Kidney (tissue), 14 donors: ENCODE data around the gene PEPD. TPM values are rescaled to one million over a fixed set of nuclear protein-coding genes. Genes with fewer than 3 reads are reported as not detected.
"Not testable (repeated sequence)": the region's sequence is repeated elsewhere in the genome, so short reads cannot be mapped to it uniquely, and the experiment has no call there.

Experiments
- DNase-seq, 5 donors: peaks; one replicate each; pipeline ENCODE4 v3.0.0-alpha.2; 2013 to 2020
- FAIRE-seq: peaks from 2 replicates; lab custom pipeline; 2012; peaks lifted over from hg19 to GRCh38; lab: Jason Lieb, UNC
- H3K27ac ChIP-seq, 2 donors: one replicate each; pipeline ENCODE4 v1.7.0; 2013; ENCODE audit warnings: low read depth in 2 of 2, low read length in 2 of 2, inconsistent platforms in 1 of 2
- H3K27me3 ChIP-seq: one replicate; pipeline ENCODE4 v1.7.1; 2013; ENCODE audit warnings: low read length, inconsistent platforms; ENCODE audit not compliant: control insufficient read depth, insufficient read depth
- H3K36me3 ChIP-seq, 3 donors: one replicate each; pipeline versions ENCODE4 v1.7.0 to v1.7.1; 2013; ENCODE audit warnings: low read length in 3 of 3, control low read depth in 1 of 3, inconsistent platforms in 1 of 3; ENCODE audit not compliant: insufficient read depth in 3 of 3, control insufficient read depth in 2 of 3
- H3K4me1 ChIP-seq, 3 donors: one replicate each; pipeline versions ENCODE4 v1.7.0 to v1.7.1; 2013; ENCODE audit warnings: low read length in 3 of 3, inconsistent platforms in 1 of 3, low read depth in 1 of 3; ENCODE audit not compliant: control insufficient read depth in 2 of 3, insufficient read depth in 2 of 3
- H3K4me3 ChIP-seq, 3 donors: one replicate each; pipeline versions ENCODE4 v1.7.0 to v1.8.1; 2013; ENCODE audit warnings: low read length in 3 of 3, control low read depth in 1 of 3, inconsistent platforms in 1 of 3
- H3K9ac ChIP-seq, 3 donors: one replicate each; pipeline versions ENCODE4 v1.7.0 to v1.7.1; 2013; ENCODE audit warnings: low read length in 3 of 3, control low read depth in 1 of 3, inconsistent platforms in 1 of 3
- H3K9me3 ChIP-seq, 3 donors: one replicate each; pipeline versions ENCODE4 v1.7.0 to v1.7.1; 2013; ENCODE audit warnings: low read length in 3 of 3, control low read depth in 1 of 3, inconsistent platforms in 1 of 3; ENCODE audit not compliant: control insufficient read depth in 2 of 3, insufficient read depth in 1 of 3
- intact Hi-C: fragments of 100-400 bp; cut with DNase I; formaldehyde crosslinking; loops from one replicate; pipeline ENCODE4 v1.11.1; 2022
- polyA plus RNA-seq: library from polyadenylated mRNA; stranded (reverse); fragments of 350-450 nt; fragmentation: Illumina TruSeq; extraction: RNeasy Lipid Tissue Mini Kit (QIAGEN cat#74804); gene quantifications from one replicate; pipeline ENCODE4 v1.2.3, GENCODE V29; 2014; ENCODE audit warnings: low read depth, low replicate concordance; ENCODE audit not compliant: insufficient read depth
- total RNA-seq: library from RNA; stranded (reverse); fragmentation: NEBNext Ultra II Directional; extraction: Animal tissue kit (Norgen Biotek cat#: 25700); gene quantifications from one replicate; pipeline ENCODE4 v1.2.1, GENCODE V29; 2021
- TF ChIP-seq, protein P1 (sequence below): IDR thresholded peaks from 3 replicates; pipeline ENCODE4 v1.5.1; 2012; ENCODE audit warnings: mild to moderate bottlenecking, moderate library complexity, borderline replicate concordance; ENCODE audit not compliant: insufficient read depth; ENCODE audit errors: extremely low read depth
- donor health status: control.
- donor health status: control.
- donor health status: control.
- donor health status: control.
- donor health status: control.
- donor health status: DM: yes; HTN: yes; CAD: no.
- donor health status: Normal renal cell carcinoma (clear cell type).

The PEPD gene
- total and polyA plus RNA-seq, 2 donors from 2014 or later, result 71.4 to 402 TPM

DNA sequence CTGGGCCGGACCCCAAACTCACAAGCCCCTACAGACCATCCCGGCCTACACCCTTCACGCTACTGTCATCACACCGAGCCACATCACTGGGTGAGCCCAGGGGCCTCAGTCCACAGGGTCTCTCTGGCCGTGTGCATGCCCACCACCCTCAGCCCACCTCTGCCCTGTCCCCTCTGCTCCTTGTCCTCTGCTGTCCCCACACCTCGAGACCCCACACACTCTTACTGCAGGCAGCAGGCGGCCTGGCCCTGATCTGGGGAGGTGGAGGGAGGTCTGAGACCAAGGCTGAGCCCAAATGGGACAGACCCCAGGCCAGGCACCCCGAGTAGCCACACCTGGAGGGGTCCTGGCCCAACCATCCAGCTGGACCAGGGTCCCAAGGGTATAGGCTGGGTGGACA lies 35.2 kb downstream of the PEPD start:
- Histone ChIP-seq H3K27me3 (no peaks in the 10 kb centered on the region), H3K4me1 (no peaks in the 10 kb centered on the region), H3K9me3 (no peaks in the 10 kb centered on the region), H3K4me3 (no peak overlapping the region), H3K36me3 (no peaks in the 10 kb centered on the region), H3K9ac (no peak overlapping the region), H3K27ac (no peak overlapping the region)
- intact Hi-C loops, result no loop called here
- FAIRE-seq (no peak), DNase-seq (peak in 1 of 5 donors; percentile 33)
- TF ChIP-seq, protein P1, sequence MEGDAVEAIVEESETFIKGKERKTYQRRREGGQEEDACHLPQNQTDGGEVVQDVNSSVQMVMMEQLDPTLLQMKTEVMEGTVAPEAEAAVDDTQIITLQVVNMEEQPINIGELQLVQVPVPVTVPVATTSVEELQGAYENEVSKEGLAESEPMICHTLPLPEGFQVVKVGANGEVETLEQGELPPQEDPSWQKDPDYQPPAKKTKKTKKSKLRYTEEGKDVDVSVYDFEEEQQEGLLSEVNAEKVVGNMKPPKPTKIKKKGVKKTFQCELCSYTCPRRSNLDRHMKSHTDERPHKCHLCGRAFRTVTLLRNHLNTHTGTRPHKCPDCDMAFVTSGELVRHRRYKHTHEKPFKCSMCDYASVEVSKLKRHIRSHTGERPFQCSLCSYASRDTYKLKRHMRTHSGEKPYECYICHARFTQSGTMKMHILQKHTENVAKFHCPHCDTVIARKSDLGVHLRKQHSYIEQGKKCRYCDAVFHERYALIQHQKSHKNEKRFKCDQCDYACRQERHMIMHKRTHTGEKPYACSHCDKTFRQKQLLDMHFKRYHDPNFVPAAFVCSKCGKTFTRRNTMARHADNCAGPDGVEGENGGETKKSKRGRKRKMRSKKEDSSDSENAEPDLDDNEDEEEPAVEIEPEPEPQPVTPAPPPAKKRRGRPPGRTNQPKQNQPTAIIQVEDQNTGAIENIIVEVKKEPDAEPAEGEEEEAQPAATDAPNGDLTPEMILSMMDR, result no peak

DNA sequence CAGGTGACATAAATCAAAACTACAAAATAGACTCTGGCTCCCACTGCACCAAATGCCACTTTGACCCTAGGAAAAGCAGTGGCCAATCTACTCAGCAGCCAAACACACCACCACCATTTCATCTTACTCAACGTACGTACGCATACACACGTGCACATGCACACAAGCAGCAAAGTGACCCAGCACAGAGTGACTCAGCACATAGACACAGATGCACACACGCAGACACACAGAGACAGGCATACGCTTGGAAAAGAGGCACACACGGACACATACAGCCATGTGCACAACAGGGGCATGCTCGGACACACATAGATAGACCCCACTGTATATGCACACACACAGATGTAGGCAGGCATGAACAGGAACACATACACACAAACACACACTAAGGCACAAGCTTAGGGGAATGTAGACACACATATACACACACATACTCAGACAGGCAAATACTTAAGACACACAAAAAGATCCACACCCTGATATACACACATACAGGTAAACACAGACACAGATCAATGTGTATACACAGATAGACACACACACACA lies 37.3 kb downstream of the PEPD start:
- DNase-seq (peak in 1 of 5 donors; percentile 7), FAIRE-seq (no peak)
- Histone ChIP-seq H3K27me3 (no peaks in the 10 kb centered on the region), H3K27ac (no peak overlapping the region), H3K36me3 (no peaks in the 10 kb centered on the region), H3K9ac (no peak overlapping the region), H3K4me3 (no peak overlapping the region), H3K4me1 (no peaks in the 10 kb centered on the region), H3K9me3 (no peaks in the 10 kb centered on the region)
- intact Hi-C loops, result no loop called here
- TF ChIP-seq, protein P1, result no peak

DNA sequence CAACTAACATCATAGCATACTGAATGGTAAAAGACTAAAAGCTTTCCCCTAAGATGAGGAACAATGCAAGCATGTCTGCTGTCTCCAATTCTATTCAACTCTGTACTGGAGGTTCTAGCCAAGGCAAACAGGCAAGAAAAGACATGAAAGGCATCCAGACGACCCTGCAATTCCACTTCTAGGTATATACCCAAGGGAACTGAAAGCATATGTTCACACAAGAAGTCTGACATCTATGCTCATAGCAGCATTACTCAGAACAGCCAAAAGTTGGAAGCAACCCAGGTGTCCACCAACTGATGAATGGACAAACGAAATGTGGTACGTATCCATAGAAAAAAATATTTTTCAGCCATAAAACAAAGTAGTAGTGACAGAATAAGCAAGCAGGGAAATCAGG lies 39.1 kb downstream of the PEPD start:
- DNase-seq (no peak), FAIRE-seq (no peak)
- H3K27ac ChIP-seq, result no peak overlapping the region
- no peak overlapping the region for H3K4me3 ChIP-seq
- no peaks in the 10 kb centered on the region for H3K27me3 ChIP-seq
- peaks cover 2 to 6% (median 4%) of the 10 kb centered on the region in 3 donors for H3K36me3 ChIP-seq
- no peaks in the 10 kb centered on the region for H3K9me3 ChIP-seq
- H3K4me1 ChIP-seq, result no peaks in the 10 kb centered on the region
- no peak overlapping the region for H3K9ac ChIP-seq
- TF ChIP-seq, protein P1, result no peak
- intact Hi-C loops, result no loop called here

DNA sequence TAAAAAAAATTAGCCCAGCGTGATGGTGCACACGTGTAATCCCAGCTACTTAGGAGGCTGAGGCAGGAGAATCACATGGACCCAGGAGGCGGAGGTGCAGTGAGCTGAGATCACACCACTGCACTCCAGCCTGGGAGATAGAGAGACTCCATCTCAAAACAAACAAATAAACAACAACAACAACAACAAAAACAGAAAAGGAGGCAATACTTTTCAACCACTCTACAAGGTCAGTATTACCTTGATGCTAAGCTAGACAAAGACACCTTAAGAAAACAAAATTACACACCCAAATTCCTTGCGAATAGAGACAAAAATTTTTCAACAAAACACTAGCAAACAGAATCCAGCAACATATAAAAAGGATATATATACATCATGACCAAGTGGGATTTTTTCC lies 39.7 kb downstream of the PEPD start:
- Histone ChIP-seq H3K36me3 (peaks cover 2 to 11% (median 10%) of the 10 kb centered on the region in 3 donors), H3K27ac (no peak overlapping the region), H3K4me3 (no peak overlapping the region), H3K4me1 (no peaks in the 10 kb centered on the region), H3K9me3 (no peaks in the 10 kb centered on the region), H3K9ac (no peak overlapping the region), H3K27me3 (no peaks in the 10 kb centered on the region)
- intact Hi-C loops, result no loop called here
- DNase-seq (no peak), FAIRE-seq (no peak)
- TF ChIP-seq, protein P1, result no peak

DNA sequence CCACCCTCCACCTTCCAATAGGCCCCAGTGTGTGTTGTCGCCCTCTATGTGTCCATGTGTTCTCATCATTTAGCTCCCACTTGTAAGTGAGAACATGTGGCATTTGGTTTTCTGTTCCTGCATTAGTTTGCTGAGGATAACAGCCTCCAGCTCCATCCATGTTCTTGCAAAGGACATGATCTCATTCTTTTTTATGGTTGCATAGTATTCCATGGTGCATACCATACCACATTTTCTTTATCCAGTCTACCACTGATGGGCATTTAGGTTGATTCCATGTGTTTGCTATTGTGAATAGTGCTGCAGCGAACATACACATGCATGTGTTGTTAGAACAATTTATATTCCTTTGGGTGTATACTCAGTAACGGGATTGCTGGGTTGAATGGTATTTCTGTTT lies 42.0 kb downstream of the PEPD start:
- H3K27me3 ChIP-seq, DNase-seq, H3K9me3 ChIP-seq, FAIRE-seq, H3K4me3 ChIP-seq, intact Hi-C loops, H3K27ac ChIP-seq, H3K4me1 ChIP-seq, H3K9ac ChIP-seq: not testable (repeated sequence)
- peaks cover 2 to 19% (median 11%) of the 10 kb centered on the region in 3 donors for H3K36me3 ChIP-seq
